Transverse colon (tissue), 4 donors: ENCODE data around the gene LMO7. TPM values are rescaled to one million over a fixed set of nuclear protein-coding genes. Genes with fewer than 3 reads are reported as not detected.

Source experiments
- DNase-seq: peaks from one replicate; pipeline ENCODE4 v3.0.0-alpha.2; 2019
- H3K27ac ChIP-seq, 4 donors: fragments of 200-600 bp; sonication (generic); 2 replicates each; pipeline ENCODE4 v1.5.1; 2016 to 2018; ENCODE audit warnings: inconsistent platforms in 4 of 4
- H3K27me3 ChIP-seq: fragments of 200-600 bp; sonication (generic); 2 replicates; pipeline ENCODE4 v1.5.1; 2017; ENCODE audit warnings: inconsistent platforms
- H3K36me3 ChIP-seq, 4 donors: fragments of 200-600 bp; sonication (generic); 2 replicates each; pipeline ENCODE4 v1.5.1; 2017 to 2019; ENCODE audit warnings: inconsistent platforms in 4 of 4
- H3K4me1 ChIP-seq, 4 donors: fragments of 200-600 bp; sonication (generic); 2 replicates each; pipeline ENCODE4 v1.5.1; 2017 to 2020; ENCODE audit warnings: inconsistent platforms in 4 of 4
- H3K4me3 ChIP-seq, 4 donors: fragments of 200-600 bp; sonication (generic); 1 replicate in 1 of 4; 2 replicates in 3 of 4; pipeline versions ENCODE4 v1.5.1 to v1.6.1; 2017 to 2019; ENCODE audit warnings: inconsistent platforms in 4 of 4
- H3K9me3 ChIP-seq, 2 donors: fragments of 200-600 bp; sonication (generic); 2 replicates each; pipeline ENCODE4 v1.5.1; 2017 to 2019; ENCODE audit warnings: inconsistent platforms in 2 of 2
- CTCF ChIP-seq, 5 experiments: fragments of 200-600 bp in 3 of 5; fragments of 450-650 bp in 2 of 5; sonication (generic) in 3 of 5; IDR thresholded peaks; 1 replicate in 2 of 5; 2 replicates in 3 of 5; pipeline ENCODE4 v1.5.1; 2016 to 2017; ENCODE audit warnings: antibody characterized with exemption in 5 of 5, inconsistent platforms in 3 of 5, mild to moderate bottlenecking in 2 of 5, moderate library complexity in 1 of 5
- EP300 ChIP-seq: sonication (generic); formaldehyde crosslinking; IDR thresholded peaks from one replicate; pipeline ENCODE4 v1.6.1; 2017; ENCODE audit warnings: antibody characterized with exemption, low read depth
- POLR2A ChIP-seq: fragments of 450-650 bp; IDR thresholded peaks from one replicate; pipeline ENCODE4 v1.6.1; 2016; ENCODE audit warnings: antibody characterized with exemption, mild to moderate bottlenecking, moderate library complexity
- POLR2AphosphoS5 ChIP-seq, 3 donors: sonication (generic); formaldehyde crosslinking; IDR thresholded peaks; one replicate each; pipeline ENCODE4 v1.6.1; 2016; ENCODE audit warnings: antibody characterized with exemption in 3 of 3
- WGBS, 2 donors: methylation state at CpG; one replicate each; pipeline ENCODE4 v1.1.5; 2018; ENCODE audit warnings: low coverage in 1 of 2; 5-methylcytosine and 5-hydroxymethylcytosine counted together
- in situ Hi-C, 4 donors: fragments of 200-750 bp; cut with MboI; loops; one replicate each; pipeline versions ENCODE4 v1.15.0 to v1.15.1; 2017; ENCODE audit warnings: low sequenced_read_pairs in 3 of 4, low pct_ligation_motif_present in 1 of 4, low pct_unique_long_range_greater_than_20kb in 1 of 4
- intact Hi-C: fragments of 100-400 bp; cut with DNase I; formaldehyde crosslinking; loops from one replicate; pipeline ENCODE4 v1.15.1; 2023; ENCODE audit warnings: low total_unique reads
- total RNA-seq, 4 donors: library from RNA; depleted of rRNA; stranded (reverse); fragments of >200 nt; gene quantifications; one replicate each; pipeline ENCODE4 v1.1.0, GENCODE V29; 2016

Gene LMO7
- total RNA-seq, 4 donors from 2014 or later = 82.6 to 304 (median 190) TPM

- peak in 4 of 5 experiments; percentile 11 to 70 (median 36) for TF ChIP-seq CTCF (IDR thresholded peaks at IDR 0.05)
- no peak for TF ChIP-seq EP300
- peak; percentile 72 to 91 (median 83) for TF ChIP-seq POLR2AphosphoS5 (IDR thresholded peaks at IDR 0.05)
- TF ChIP-seq POLR2A = peak; percentile 79
These were observed 124.2 kb downstream of the LMO7 start for GRCh38 chr13:75760131-75761021.

GRCh38 chr13:75761369-75761768, 125.2 kb downstream of the LMO7 start:
- Histone ChIP-seq H3K4me3 (peak overlapping the region; percentile 12 to 54 (median 39)), H3K4me1 (peaks cover 0 to 22% (median 9%) of the 10 kb centered on the region in 4 donors), H3K27me3 (no peaks in the 10 kb centered on the region), H3K27ac (peak overlapping the region; percentile 81 to 90 (median 86)), H3K9me3 (no peaks in the 10 kb centered on the region), H3K36me3 (no peaks in the 10 kb centered on the region)
- TF ChIP-seq EP300 (no peak), POLR2A (no peak), POLR2AphosphoS5 (IDR thresholded peaks at IDR 0.05) (no peak), CTCF (IDR thresholded peaks at IDR 0.05) (no peak)
- intact Hi-C loops = no loop called here
- in situ Hi-C loops = no loop called here
- WGBS, 2 donors = 6 to 10% methylated on average over 3 of the region's 3 CpGs
- DNase-seq = no peak

More at GRCh38 chr13:75760131-75761021, 124.2 kb downstream of the LMO7 start:
- Histone ChIP-seq H3K27me3 (no peaks in the 10 kb centered on the region), H3K4me1 (peaks cover 0 to 22% (median 9%) of the 10 kb centered on the region in 4 donors), H3K36me3 (no peaks in the 10 kb centered on the region), H3K9me3 (no peaks in the 10 kb centered on the region), H3K4me3 (peak overlapping the region in 3 of 4 donors; percentile 33 to 54 (median 45)), H3K27ac (peak overlapping the region; percentile 81 to 90 (median 86))
- intact Hi-C loops (no loop called here), in situ Hi-C loops (no loop called here)
- DNase-seq = peak; percentile 79
- WGBS, 2 donors = 29 to 38% methylated on average over 5 to 9 of the region's 9 CpGs

DNA sequence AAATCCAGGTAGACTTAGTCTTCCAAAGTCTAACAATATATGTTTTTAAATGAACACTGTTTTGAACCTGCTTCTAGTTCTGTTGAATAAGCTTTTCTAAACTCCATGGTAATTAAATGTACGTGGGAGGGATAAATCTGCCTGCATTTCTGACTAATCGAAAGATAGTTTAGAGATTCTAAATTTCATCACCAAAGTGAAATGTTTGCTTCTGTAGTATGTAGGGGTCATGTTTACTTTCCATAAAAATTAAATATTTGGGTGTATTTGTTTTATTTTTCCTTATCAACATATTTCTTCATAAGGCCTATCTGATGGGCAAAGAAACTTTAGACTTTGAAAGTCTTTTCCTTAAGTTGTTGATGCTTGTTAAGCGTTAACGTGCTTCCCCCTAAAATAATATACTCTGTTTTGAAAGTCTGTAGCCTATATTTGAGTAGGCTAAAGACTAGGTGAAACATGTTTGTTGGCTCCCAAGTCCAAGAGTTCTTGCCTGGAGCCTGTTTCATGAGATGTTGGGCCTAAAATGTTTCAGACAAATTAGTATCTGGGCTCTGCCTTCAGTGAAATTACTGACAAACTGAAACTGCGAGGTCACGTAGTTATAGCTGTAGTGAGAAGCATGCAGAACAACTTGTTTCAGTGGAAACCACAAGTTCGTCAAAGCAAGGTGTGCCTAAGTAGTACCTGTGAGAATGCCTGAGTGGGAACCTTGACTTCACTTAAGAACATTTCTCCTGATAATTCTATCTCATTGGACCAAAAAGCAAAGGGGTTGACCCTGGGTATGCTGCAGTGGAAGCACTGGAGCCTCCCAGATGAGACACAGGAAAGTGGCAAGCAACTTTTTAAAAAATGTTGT, 126.2 kb downstream of the LMO7 start:
- no peak for TF ChIP-seq EP300
- peak; percentile 14 to 84 (median 61) for TF ChIP-seq POLR2AphosphoS5 (IDR thresholded peaks at IDR 0.05)
- no peak for TF ChIP-seq CTCF (IDR thresholded peaks at IDR 0.05)
- TF ChIP-seq POLR2A = peak; percentile 68
- intact Hi-C loops (no loop called here), in situ Hi-C loops (no loop called here)
- no peak for DNase-seq
- Histone ChIP-seq H3K36me3 (no peaks in the 10 kb centered on the region), H3K9me3 (no peaks in the 10 kb centered on the region), H3K27me3 (no peaks in the 10 kb centered on the region), H3K27ac (peak overlapping the region; percentile 81 to 90 (median 86)), H3K4me1 (peaks cover 0 to 22% (median 9%) of the 10 kb centered on the region in 4 donors), H3K4me3 (peak overlapping the region in 3 of 4 donors; percentile 33 to 54 (median 45))
- WGBS, 2 donors = 25 to 28% methylated on average over 4 to 7 of the region's 7 CpGs

GRCh38 chr13:75762955-75763354, 126.8 kb downstream of the LMO7 start:
- intact Hi-C loops = no loop called here
- Histone ChIP-seq H3K4me1 (peaks cover 0 to 26% (median 9%) of the 10 kb centered on the region in 4 donors), H3K27ac (peak overlapping the region; percentile 81 to 90 (median 86)), H3K9me3 (no peaks in the 10 kb centered on the region), H3K27me3 (no peaks in the 10 kb centered on the region), H3K4me3 (peak overlapping the region in 3 of 4 donors; percentile 33 to 54 (median 45)), H3K36me3 (no peaks in the 10 kb centered on the region)
- 40 to 63% methylated on average over 1 to 2 of the region's 2 CpGs for WGBS, 2 donors
- TF ChIP-seq CTCF (IDR thresholded peaks at IDR 0.05) (no peak), EP300 (no peak), POLR2AphosphoS5 (IDR thresholded peaks at IDR 0.05) (no peak), POLR2A (no peak)
- DNase-seq = no peak
- in situ Hi-C loops = no loop called here
